ENCODE data around the gene ABL2.

The ABL2 gene

DNA sequence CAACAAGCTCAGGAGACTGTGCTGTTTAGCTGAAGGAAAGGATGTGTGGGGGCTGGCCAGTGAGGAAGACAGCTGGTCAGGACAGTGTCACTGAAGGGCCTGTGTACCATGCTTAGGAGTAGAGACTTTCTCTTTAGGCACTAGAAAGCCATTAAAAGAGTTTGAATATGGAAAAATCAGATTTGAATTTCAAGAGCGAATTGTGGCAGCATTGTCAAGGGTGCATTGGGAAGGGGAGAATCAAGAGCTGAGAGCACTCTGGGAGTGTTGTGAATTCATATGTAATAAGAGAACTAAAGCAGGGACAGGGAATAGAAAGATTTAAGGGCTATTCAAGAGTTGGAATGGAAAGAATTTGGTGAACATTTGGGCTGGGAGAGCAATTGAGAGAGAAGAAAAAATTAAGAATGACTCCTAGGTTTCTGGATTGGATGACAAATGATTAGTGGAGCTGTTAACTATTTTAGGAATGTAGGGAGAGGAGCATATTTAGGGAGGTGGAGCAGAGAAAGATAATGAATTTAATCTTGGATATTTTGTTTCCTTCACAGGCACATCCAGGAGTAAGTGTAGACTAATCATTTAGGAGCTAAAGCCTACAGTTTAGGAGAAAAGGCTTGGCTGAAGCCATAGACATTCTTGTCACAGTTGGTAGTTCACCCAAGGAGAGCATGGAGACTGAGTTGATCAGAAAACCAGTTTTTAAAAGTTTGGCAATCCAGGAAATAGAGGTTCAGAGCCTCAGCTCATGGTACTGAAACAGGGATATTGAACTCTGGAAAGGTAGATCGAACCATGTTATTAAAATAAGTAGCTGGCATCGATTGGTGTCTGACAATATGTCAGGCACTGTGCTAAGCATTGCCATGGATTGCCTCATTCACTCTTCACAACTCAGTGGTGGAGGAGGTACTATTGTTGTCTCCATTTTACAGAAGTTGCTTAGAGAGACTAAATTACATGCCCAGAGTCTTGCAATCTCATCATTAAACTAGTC lies 170.7 kb downstream of the ABL2 start:
- TF ChIP-seq ZNF274 (IDR thresholded peaks at IDR 0.05; ENCODE audit: low read depth, low read length) = no peak
- no peak overlapping the region for H3K4me3 ChIP-seq (ENCODE audit: low read length)

DNA sequence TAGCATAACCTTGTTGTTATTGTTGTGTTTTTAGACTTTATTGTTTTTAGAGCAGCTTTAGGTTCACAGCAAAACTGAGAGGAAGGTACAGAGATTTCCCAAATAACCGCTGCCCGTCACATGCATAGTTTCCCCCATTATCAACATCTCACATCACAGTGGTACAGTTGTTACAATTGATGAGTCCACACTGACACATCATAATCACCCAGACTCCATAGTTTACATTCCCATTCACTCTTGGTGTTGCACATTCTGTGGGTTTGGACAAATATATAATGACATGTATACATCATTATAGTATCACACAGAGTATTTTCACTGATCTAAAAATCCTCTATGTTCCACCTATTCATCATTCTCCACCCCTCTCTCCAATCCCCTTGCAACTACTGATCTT lies 173.5 kb downstream of the ABL2 start:
- no peak overlapping the region for H3K4me3 ChIP-seq (ENCODE audit: low read length)
- TF ChIP-seq ZNF274 (IDR thresholded peaks at IDR 0.05; ENCODE audit: low read depth, low read length) = no peak

GRCh38 chr1:179053486-179053885 lies 176.0 kb downstream of the ABL2 start:
- no peak overlapping the region for H3K4me3 ChIP-seq (ENCODE audit: low read length)
- no peak for TF ChIP-seq ZNF274 (IDR thresholded peaks at IDR 0.05; ENCODE audit: low read depth, low read length)

DNA sequence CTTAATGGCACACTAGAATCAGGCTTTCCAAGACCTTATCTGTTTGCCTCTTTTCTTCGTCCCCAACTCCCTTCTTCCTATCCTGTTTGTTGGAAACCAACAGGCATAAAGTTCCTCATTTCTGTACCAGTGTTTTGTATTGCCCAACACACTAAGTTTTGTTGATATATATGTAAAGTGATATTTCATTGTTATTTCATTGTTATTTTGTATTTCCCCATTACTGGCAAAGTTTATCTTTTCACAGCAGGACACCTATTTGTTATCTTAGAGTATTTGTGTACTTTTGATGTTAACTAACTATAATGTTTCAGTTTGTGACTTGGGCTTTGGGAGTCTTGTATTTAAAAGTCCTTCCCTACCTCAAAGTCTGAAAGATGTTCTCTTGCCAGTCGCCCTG lies 176.7 kb downstream of the ABL2 start:
- H3K4me3 ChIP-seq (ENCODE audit: low read length) = no peak overlapping the region
- no peak for TF ChIP-seq ZNF274 (IDR thresholded peaks at IDR 0.05; ENCODE audit: low read depth, low read length)

Data from GM08714 (cell line).